ENCODE data around the gene AFP.

GRCh38 chr4:73410916-73411730 is 24.9 kb upstream of the AFP start:
- no peak for TF ChIP-seq CTCF (optimal IDR thresholded peaks at IDR 0.05 in 1 of 3, IDR thresholded peaks at IDR 0.05 in 1 of 3, conservative IDR thresholded peaks at IDR 0.05 in 1 of 3; ENCODE audit: extremely low read depth in 1 of 3, insufficient read depth in 2 of 3, low read length in 3 of 3)
- TF ChIP-seq EZH2 (IDR thresholded peaks at IDR 0.05; ENCODE audit: low read length): no peak

Measured in keratinocyte (primary cell).